Suprapubic skin (tissue), 4 donors: ENCODE data around the gene ADAMTS7. TPM values are rescaled to one million over a fixed set of nuclear protein-coding genes. Genes with fewer than 3 reads are reported as not detected.
"Not testable (repeated sequence)": the region's sequence is repeated elsewhere in the genome, so short reads cannot be mapped to it uniquely, and the experiment has no call there.

Experiments used
- DNase-seq, 2 donors: peaks; one replicate each; pipeline ENCODE4 v3.0.0-alpha.2; 2019; ENCODE audit warnings: low spot score in 2 of 2
- H3K27ac ChIP-seq: fragments of 200-600 bp; sonication (generic); one replicate; pipeline ENCODE4 v1.5.1; 2019
- H3K27me3 ChIP-seq: fragments of 200-600 bp; sonication (generic); one replicate; pipeline ENCODE4 v1.5.1; 2019
- H3K36me3 ChIP-seq: fragments of 200-600 bp; sonication (generic); one replicate; pipeline ENCODE4 v1.5.1; 2019
- H3K4me1 ChIP-seq: fragments of 200-600 bp; sonication (generic); one replicate; pipeline ENCODE4 v1.5.1; 2019
- H3K4me3 ChIP-seq: fragments of 200-600 bp; sonication (generic); one replicate; pipeline ENCODE4 v1.5.1; 2019; ENCODE audit warnings: mild to moderate bottlenecking
- H3K9me3 ChIP-seq: fragments of 200-600 bp; sonication (generic); one replicate; pipeline ENCODE4 v1.5.1; 2019
- EP300 ChIP-seq: sonication (generic); formaldehyde crosslinking; IDR thresholded peaks from one replicate; pipeline ENCODE4 v1.6.1; 2017; ENCODE audit warnings: antibody characterized with exemption
- POLR2A ChIP-seq, 2 donors: fragments of 450-650 bp; IDR thresholded peaks; one replicate each; pipeline ENCODE4 v1.6.1; 2017; ENCODE audit warnings: antibody characterized with exemption in 2 of 2, mild to moderate bottlenecking in 2 of 2, moderate library complexity in 2 of 2
- POLR2AphosphoS5 ChIP-seq, 3 donors: sonication (generic); formaldehyde crosslinking; IDR thresholded peaks; one replicate each; pipeline ENCODE4 v1.6.1; 2017; ENCODE audit warnings: antibody characterized with exemption in 3 of 3
- WGBS: methylation state at CpG from one replicate; pipeline ENCODE4 v1.1.5; 2018; 5-methylcytosine and 5-hydroxymethylcytosine counted together
- total RNA-seq, 4 donors: library from RNA; depleted of rRNA; stranded (reverse); fragments of >200 nt; gene quantifications; one replicate each; pipeline ENCODE4 v1.1.0, GENCODE V29; 2016
- TF ChIP-seq, protein P1 (sequence below), 2 donors: fragments of 200-600 bp in 1 of 2; fragments of 450-650 bp in 1 of 2; sonication (generic) in 1 of 2; IDR thresholded peaks; one replicate each; pipeline ENCODE4 v1.5.1; 2016 to 2019; ENCODE audit warnings: antibody characterized with exemption in 2 of 2, mild to moderate bottlenecking in 1 of 2, moderate library complexity in 1 of 2

The ADAMTS7 gene
- total RNA-seq, 4 donors from 2014 or later: 1.1 to 1.2 (median 1.2) TPM

DNA sequence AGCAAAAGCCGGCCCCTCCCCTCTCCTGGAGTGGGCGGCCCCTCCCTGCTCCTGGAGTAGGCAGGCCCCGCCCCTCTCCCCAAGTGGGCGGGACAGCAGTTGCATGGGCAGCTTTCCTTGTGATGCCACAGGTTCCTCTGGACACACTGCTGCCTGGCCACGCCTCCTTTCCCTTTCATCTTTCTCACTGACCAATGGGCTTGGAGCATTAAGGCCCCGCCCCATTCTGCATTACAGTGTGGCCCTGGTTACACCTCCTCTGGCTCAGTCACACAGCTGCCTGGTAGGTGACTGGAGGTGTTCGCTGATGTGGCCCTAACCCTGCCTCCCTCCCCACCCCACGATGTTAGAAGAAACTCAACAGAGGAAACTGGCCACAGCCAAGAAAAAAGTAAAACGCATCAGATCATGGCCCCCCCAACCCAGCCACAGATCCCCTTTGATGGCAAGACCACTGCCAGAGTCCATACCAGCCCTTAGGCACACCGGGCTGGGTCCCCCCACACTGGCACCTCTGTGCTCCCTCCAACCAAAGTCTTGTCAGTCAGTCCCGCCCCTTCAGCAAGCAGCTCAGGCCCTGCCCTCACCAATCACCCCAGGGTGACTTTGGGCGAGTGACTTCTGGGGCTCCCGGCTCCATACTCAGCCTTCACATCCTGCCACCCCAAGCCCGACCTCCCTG lies 84.3 kb downstream of the ADAMTS7 start:
- Histone ChIP-seq H3K27ac (no peak overlapping the region), H3K9me3 (no peaks in the 10 kb centered on the region), H3K4me1 (no peaks in the 10 kb centered on the region), H3K36me3 (no peaks in the 10 kb centered on the region), H3K27me3 (no peaks in the 10 kb centered on the region), H3K4me3 (no peak overlapping the region)
- no peak for DNase-seq
- 81% methylated on average over 13 of the region's 14 CpGs for WGBS
- no peak for TF ChIP-seq EP300
- no peak for TF ChIP-seq POLR2AphosphoS5 (IDR thresholded peaks at IDR 0.05)
- TF ChIP-seq, protein P1, sequence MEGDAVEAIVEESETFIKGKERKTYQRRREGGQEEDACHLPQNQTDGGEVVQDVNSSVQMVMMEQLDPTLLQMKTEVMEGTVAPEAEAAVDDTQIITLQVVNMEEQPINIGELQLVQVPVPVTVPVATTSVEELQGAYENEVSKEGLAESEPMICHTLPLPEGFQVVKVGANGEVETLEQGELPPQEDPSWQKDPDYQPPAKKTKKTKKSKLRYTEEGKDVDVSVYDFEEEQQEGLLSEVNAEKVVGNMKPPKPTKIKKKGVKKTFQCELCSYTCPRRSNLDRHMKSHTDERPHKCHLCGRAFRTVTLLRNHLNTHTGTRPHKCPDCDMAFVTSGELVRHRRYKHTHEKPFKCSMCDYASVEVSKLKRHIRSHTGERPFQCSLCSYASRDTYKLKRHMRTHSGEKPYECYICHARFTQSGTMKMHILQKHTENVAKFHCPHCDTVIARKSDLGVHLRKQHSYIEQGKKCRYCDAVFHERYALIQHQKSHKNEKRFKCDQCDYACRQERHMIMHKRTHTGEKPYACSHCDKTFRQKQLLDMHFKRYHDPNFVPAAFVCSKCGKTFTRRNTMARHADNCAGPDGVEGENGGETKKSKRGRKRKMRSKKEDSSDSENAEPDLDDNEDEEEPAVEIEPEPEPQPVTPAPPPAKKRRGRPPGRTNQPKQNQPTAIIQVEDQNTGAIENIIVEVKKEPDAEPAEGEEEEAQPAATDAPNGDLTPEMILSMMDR (IDR thresholded peaks at IDR 0.05): no peak
- no peak for TF ChIP-seq POLR2A (IDR thresholded peaks at IDR 0.05)

GRCh38 chr15:78719819-78720450 lies 91.3 kb downstream of the ADAMTS7 start:
- WGBS: 73% methylated on average over 19 of the region's 21 CpGs
- not testable (repeated sequence) for H3K4me1 ChIP-seq, DNase-seq, H3K4me3 ChIP-seq, H3K9me3 ChIP-seq, H3K36me3 ChIP-seq, H3K27ac ChIP-seq
- H3K27me3 ChIP-seq: peaks cover 16% of the 10 kb centered on the region

GRCh38 chr15:78718837-78719236 lies 92.4 kb downstream of the ADAMTS7 start:
- Histone ChIP-seq H3K9me3 (no peaks in the 10 kb centered on the region), H3K36me3 (no peaks in the 10 kb centered on the region), H3K4me3 (no peak overlapping the region), H3K27ac (no peak overlapping the region), H3K27me3 (peaks cover 16% of the 10 kb centered on the region), H3K4me1 (no peaks in the 10 kb centered on the region)
- DNase-seq: no peak
- 45% methylated on average over 2 of the region's 2 CpGs for whole genome bisulfite sequencing
- TF ChIP-seq POLR2A (IDR thresholded peaks at IDR 0.05): no peak
- no peak for TF ChIP-seq EP300
- TF ChIP-seq POLR2AphosphoS5 (IDR thresholded peaks at IDR 0.05): no peak
- TF ChIP-seq, protein P1 (IDR thresholded peaks at IDR 0.05): no peak

- no peaks in the 10 kb centered on the region for H3K4me1 ChIP-seq
- no peaks in the 10 kb centered on the region for H3K36me3 ChIP-seq
- no peak overlapping the region for H3K27ac ChIP-seq
- H3K27me3 ChIP-seq: peaks cover 16% of the 10 kb centered on the region
- TF ChIP-seq POLR2A (IDR thresholded peaks at IDR 0.05): no peak
- TF ChIP-seq EP300: no peak
- no peak for TF ChIP-seq POLR2AphosphoS5 (IDR thresholded peaks at IDR 0.05)
- TF ChIP-seq, protein P1 (IDR thresholded peaks at IDR 0.05): no peak
- no peak overlapping the region for H3K4me3 ChIP-seq
- H3K9me3 ChIP-seq: no peaks in the 10 kb centered on the region
- DNase-seq: no peak
- 93% methylated on average over 2 of the region's 2 CpGs for WGBS
Measured at GRCh38 chr15:78717956-78718656, 93.2 kb downstream of the ADAMTS7 start.

- H3K27me3 ChIP-seq: peaks cover 16% of the 10 kb centered on the region
- 78% methylated on average over 2 of the region's 2 CpGs for WGBS
- TF ChIP-seq POLR2AphosphoS5 (IDR thresholded peaks at IDR 0.05): no peak
- TF ChIP-seq POLR2A (IDR thresholded peaks at IDR 0.05): no peak
- TF ChIP-seq, protein P1 (IDR thresholded peaks at IDR 0.05): no peak
- TF ChIP-seq EP300: no peak
Measured at GRCh38 chr15:78716651-78717050, 94.6 kb downstream of the ADAMTS7 start.

More at GRCh38 chr15:78716651-78717050, 94.6 kb downstream of the ADAMTS7 start:
- H3K4me3 ChIP-seq: no peak overlapping the region
- no peak overlapping the region for H3K27ac ChIP-seq
- H3K4me1 ChIP-seq: no peaks in the 10 kb centered on the region
- DNase-seq: no peak
- no peaks in the 10 kb centered on the region for H3K36me3 ChIP-seq
- H3K9me3 ChIP-seq: no peaks in the 10 kb centered on the region
